PC-9 (cell line): Measurements from ENCODE around the gene FAU. TPM values are rescaled to one million over a fixed set of nuclear protein-coding genes. Genes with fewer than 3 reads are reported as not detected.
"Not testable (repeated sequence)": the region's sequence is repeated elsewhere in the genome, so short reads cannot be mapped to it uniquely, and the experiment has no call there.

ENCODE experiments used
- BruUV-seq: library from RNA; stranded (reverse); fragments of 400-500 nt; replicated peaks from 2 replicates; lab custom pipeline; 2021; lab: Mats Ljungman, UMichigan
- CTCF ChIA-PET: fragments of 300-600 bp; sonication (Branson Sonifier 250); formaldehyde crosslinking; loops from one replicate; lab custom pipeline; 2022; ENCODE audit warnings: antibody characterized with exemption; lab: Charles Lee
- POLR2A ChIA-PET: fragments of 300-600 bp; sonication (Branson Sonifier 250); formaldehyde crosslinking; loops from one replicate; lab custom pipeline; 2022; ENCODE audit warnings: antibody characterized with exemption; ENCODE audit not compliant: unreplicated experiment; lab: Charles Lee
- DNase-seq, 2 experiments: peaks; one replicate each; pipeline versions ENCODE4 v3.0.0 to v3.0.0-alpha.2; 2015 to 2022; ENCODE audit warnings: mixed read lengths in 1 of 2
- H2AFZ ChIP-seq: fragments of 200-600 bp; sonication (generic); 2 replicates; pipeline ENCODE4 v1.8.1; 2017; ENCODE audit warnings: antibody characterized with exemption
- H3F3A ChIP-seq: fragments of 200-600 bp; sonication (generic); 2 replicates; pipeline ENCODE4 v1.8.1; 2017; ENCODE audit warnings: antibody characterized with exemption, mild to moderate bottlenecking, low read depth; ENCODE audit not compliant: insufficient read depth
- H3K27ac ChIP-seq: fragments of 200-600 bp; sonication (generic); 2 replicates; pipeline ENCODE4 v1.6.1; 2016; ENCODE audit warnings: mixed run types
- H3K27me3 ChIP-seq: fragments of 200-600 bp; sonication (generic); 2 replicates; pipeline ENCODE4 v1.6.1; 2016; ENCODE audit warnings: low read depth, mixed run types; ENCODE audit not compliant: insufficient read depth
- H3K36me3 ChIP-seq: fragments of 200-600 bp; sonication (generic); 2 replicates; pipeline ENCODE4 v1.6.1; 2016; ENCODE audit warnings: low read depth, mixed run types
- H3K4me1 ChIP-seq: fragments of 200-600 bp; sonication (generic); replicated peaks from 2 replicates; pipeline ENCODE4 v1.6.1; 2016; ENCODE audit warnings: mixed run types; ENCODE audit not compliant: insufficient read depth
- H3K4me2 ChIP-seq: fragments of 200-600 bp; sonication (generic); 2 replicates; pipeline ENCODE4 v1.6.1; 2017; ENCODE audit warnings: mixed run types
- H3K4me3 ChIP-seq: fragments of 200-600 bp; sonication (generic); 2 replicates; pipeline ENCODE4 v1.6.1; 2016; ENCODE audit warnings: mixed run types
- H3K79me2 ChIP-seq: fragments of 200-600 bp; sonication (generic); 2 replicates; pipeline ENCODE4 v1.6.1; 2017; ENCODE audit warnings: low read depth, mixed run types
- H3K9me2 ChIP-seq: fragments of 200-600 bp; sonication (generic); 2 replicates; pipeline ENCODE4 v1.8.1; 2017; ENCODE audit warnings: mild to moderate bottlenecking; ENCODE audit not compliant: insufficient read depth
- H3K9me3 ChIP-seq: fragments of 200-600 bp; sonication (generic); 2 replicates; pipeline ENCODE4 v1.8.1; 2016; ENCODE audit warnings: low read depth; ENCODE audit not compliant: insufficient read depth
- H4K20me1 ChIP-seq: fragments of 200-600 bp; sonication (generic); 2 replicates; pipeline ENCODE4 v1.8.1; 2017; ENCODE audit not compliant: insufficient read depth
- CTCF ChIP-seq: fragments of 200-600 bp; sonication (generic); conservative IDR thresholded peaks from 2 replicates; pipeline ENCODE4 v1.6.1; 2017; ENCODE audit warnings: mixed run types, antibody characterized with exemption, mild to moderate bottlenecking, moderate library complexity
- EZH2 ChIP-seq: fragments of 200-600 bp; sonication (generic); IDR thresholded peaks from 2 replicates; pipeline ENCODE4 v1.8.0; 2017; ENCODE audit warnings: antibody characterized with exemption, low read depth
- intact Hi-C: fragments of 100-400 bp; cut with micrococcal nuclease; formaldehyde crosslinking; loops from one replicate; pipeline ENCODE4 v1.10.0; 2022; ENCODE audit not compliant: unreplicated experiment
- total RNA-seq: library from RNA; stranded (reverse); gene quantifications from 2 replicates; pipeline ENCODE4 v1.2.3, GENCODE V29; 2021

FAU gene
- total RNA-seq, 1 experiment from 2014 or later = 973 TPM

- TF ChIP-seq CTCF = no peak; the same call in 1 of the 2 replicates
- TF ChIP-seq EZH2 = no peak
- no TSS peak for BruUV-seq
- peaks cover 48% of the 10 kb centered on the region for H3F3A ChIP-seq
- intact Hi-C loops = loop anchor here (1.0 to 2.0 kb wide), 3 partner anchors 15 to 30 kb away; partner anchors contain the start of gene CAPN1
- H3K79me2 ChIP-seq = no peaks in the 10 kb centered on the region
- H3K4me1 ChIP-seq = peaks cover 40% of the 10 kb centered on the region
- no peaks in the 10 kb centered on the region for H3K9me3 ChIP-seq
- POLR2A ChIA-PET = interaction anchor here (0.6 kb wide), 1 partner anchor 17 kb away, joined by 10 read pairs; no protein-coding TSS in a partner anchor
- H3K36me3 ChIP-seq = no peaks in the 10 kb centered on the region
- no peaks in the 10 kb centered on the region for H3K27me3 ChIP-seq
- no peaks in the 10 kb centered on the region for H4K20me1 ChIP-seq
- peak overlapping the region; percentile 88 for H3K27ac ChIP-seq
- CTCF ChIA-PET = interaction anchor here (0.6 kb wide), 1 partner anchor 179 kb away, joined by 3 read pairs; no protein-coding TSS in a partner anchor
- DNase-seq = peak; percentile 99 to 100
- H3K9me2 ChIP-seq = no peaks in the 10 kb centered on the region
- H3K4me2 ChIP-seq = peak overlapping the region; percentile 66
- H3K4me3 ChIP-seq = peak overlapping the region; percentile 18; the same call in 1 of the 2 replicates
- H2AFZ ChIP-seq = no peak overlapping the region; the same call in 1 of the 2 replicates
Measured at GRCh38 chr11:65150509-65151299, 28.8 kb upstream of the FAU start.

- H3F3A ChIP-seq = peaks cover 50% of the 10 kb centered on the region
- peak overlapping the region; percentile 66 for H3K4me2 ChIP-seq
- H3K4me3 ChIP-seq, H3K79me2 ChIP-seq, H2AFZ ChIP-seq, H3K36me3 ChIP-seq, H3K9me3 ChIP-seq, H3K27me3 ChIP-seq, H3K9me2 ChIP-seq, POLR2A ChIA-PET, CTCF ChIA-PET, DNase-seq, H4K20me1 ChIP-seq: not testable (repeated sequence)
- BruUV-seq = TSS peak; percentile 99
- peaks cover 40% of the 10 kb centered on the region for H3K4me1 ChIP-seq
- intact Hi-C loops = loop anchor here (1.0 to 2.0 kb wide), 3 partner anchors 15 to 31 kb away; partner anchors contain the start of gene CAPN1
- H3K27ac ChIP-seq = peak overlapping the region; percentile 88
Measured at GRCh38 chr11:65150131-65150508, 28.2 kb upstream of the FAU start.

GRCh38 chr11:65148657-65149056 lies 26.7 kb upstream of the FAU start:
- intact Hi-C loops = no loop called here
- H3K4me3 ChIP-seq = no peak overlapping the region
- ChIA-PET CTCF (no interaction called here), POLR2A (interaction anchor here (0.6 kb wide), 1 partner anchor 239 kb away, joined by 3 read pairs; no protein-coding TSS in a partner anchor)
- H2AFZ ChIP-seq = no peak overlapping the region
- H3K4me1 ChIP-seq = peaks cover 39% of the 10 kb centered on the region
- H3K4me2 ChIP-seq = no peak overlapping the region
- no peaks in the 10 kb centered on the region for H3K9me3 ChIP-seq
- peaks cover 53% of the 10 kb centered on the region for H3F3A ChIP-seq
- no TSS peak for BruUV-seq
- no peaks in the 10 kb centered on the region for H4K20me1 ChIP-seq
- no peak for TF ChIP-seq EZH2
- TF ChIP-seq CTCF = no peak
- DNase-seq = no peak
- no peaks in the 10 kb centered on the region for H3K27me3 ChIP-seq
- H3K36me3 ChIP-seq = no peaks in the 10 kb centered on the region
- H3K9me2 ChIP-seq = no peaks in the 10 kb centered on the region
- H3K27ac ChIP-seq = no peak overlapping the region
- H3K79me2 ChIP-seq = no peaks in the 10 kb centered on the region
